Measurements from ENCODE around the gene CALCOCO1.

Gene CALCOCO1

DNA sequence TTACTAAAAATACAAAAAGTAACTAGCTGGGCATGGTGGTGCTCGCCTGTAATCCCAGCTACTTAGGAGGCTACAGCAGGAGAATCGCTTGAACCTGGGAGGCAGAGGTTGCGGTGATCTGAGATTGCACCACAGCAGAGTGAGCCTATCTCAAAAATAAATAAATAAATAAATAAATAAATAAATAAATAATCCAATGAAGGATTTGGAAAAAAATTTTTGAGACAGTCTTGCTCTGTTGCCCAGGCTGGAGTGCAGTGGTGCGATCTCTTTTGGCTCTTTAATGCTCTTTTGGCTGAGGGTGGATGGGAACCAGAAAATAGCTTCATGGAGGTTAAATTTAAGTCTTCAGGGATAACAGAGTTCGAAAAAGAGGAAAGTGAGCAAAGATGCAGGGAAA is 63.1 kb downstream of the CALCOCO1 start:
- DNase-seq (ENCODE audit: low spot score): no peak

- no peak for DNase-seq (ENCODE audit: low spot score)
These were observed 67.2 kb downstream of the CALCOCO1 start for GRCh38 chr12:53660041-53660440.

DNA sequence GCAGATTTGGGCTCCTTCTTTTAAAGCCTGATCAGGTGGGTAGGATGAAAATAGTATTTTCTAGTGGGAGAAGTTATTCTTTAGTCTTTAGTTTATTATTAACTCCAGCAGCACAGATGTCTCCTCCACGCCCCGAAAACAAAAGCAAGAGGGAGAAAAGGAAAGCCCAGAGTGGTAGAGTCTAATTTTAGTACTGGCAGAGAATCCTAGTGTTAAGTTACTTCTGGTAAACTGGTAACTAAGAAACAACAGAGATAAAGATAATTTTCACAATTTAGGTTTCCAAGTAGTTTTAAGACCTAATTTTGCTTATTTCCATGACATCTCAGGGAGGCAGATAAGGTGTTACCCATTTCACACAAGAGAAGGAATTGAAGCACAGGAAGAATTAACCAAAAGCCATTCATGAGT is 67.7 kb downstream of the CALCOCO1 start:
- no peak for DNase-seq (ENCODE audit: low spot score)

- DNase-seq (ENCODE audit: low spot score): peak; percentile 55
These were observed 68.2 kb downstream of the CALCOCO1 start for GRCh38 chr12:53659011-53659551.
